Osteocyte (in vitro differentiated cells): ENCODE measurements around the gene PRDM16. TPM values are rescaled to one million over a fixed set of nuclear protein-coding genes. Genes with fewer than 3 reads are reported as not detected.

Source experiments
- DNase-seq: peaks from one replicate; pipeline ENCODE4 v3.0.0; 2021; ENCODE audit warnings: mixed read lengths; ENCODE audit not compliant: unreplicated experiment; ENCODE audit errors: extremely low spot score
- H3K27ac Mint-ChIP-seq: one replicate; pipeline ENCODE4 v1.8.0; 2021; ENCODE audit warnings: mild to moderate bottlenecking, mixed read lengths; ENCODE audit not compliant: unreplicated experiment
- H3K27me3 Mint-ChIP-seq: one replicate; pipeline ENCODE4 v1.8.0; 2021; ENCODE audit warnings: mixed read lengths; ENCODE audit not compliant: unreplicated experiment
- H3K36me3 Mint-ChIP-seq: one replicate; pipeline ENCODE4 v1.8.0; 2021; ENCODE audit warnings: mixed read lengths; ENCODE audit not compliant: unreplicated experiment
- H3K4me1 Mint-ChIP-seq: one replicate; pipeline ENCODE4 v1.8.0; 2021; ENCODE audit warnings: mixed read lengths; ENCODE audit not compliant: unreplicated experiment
- H3K4me3 Mint-ChIP-seq: one replicate; pipeline ENCODE4 v1.8.0; 2021; ENCODE audit warnings: mild to moderate bottlenecking, moderate library complexity, mixed read lengths; ENCODE audit not compliant: unreplicated experiment
- H3K9me3 Mint-ChIP-seq: one replicate; pipeline ENCODE4 v1.8.0; 2021; ENCODE audit warnings: mixed read lengths; ENCODE audit not compliant: unreplicated experiment
- total RNA-seq: library from RNA; stranded (reverse); gene quantifications from 2 replicates; pipeline ENCODE4 v1.2.1, GENCODE V29; 2021
- TF ChIP-seq, protein P1 (sequence below): fragments of 200-600 bp; sonication (generic); IDR thresholded peaks from 2 replicates; pipeline ENCODE4 v1.5.0; 2021; ENCODE audit warnings: antibody characterized with exemption, mild to moderate bottlenecking, moderate library complexity

The PRDM16 gene
- total RNA-seq, 1 donor from 2014 or later: 7.1 TPM

GRCh38 chr1:3434406-3435110, 365.6 kb downstream of the PRDM16 start:
- TF ChIP-seq, protein P1, sequence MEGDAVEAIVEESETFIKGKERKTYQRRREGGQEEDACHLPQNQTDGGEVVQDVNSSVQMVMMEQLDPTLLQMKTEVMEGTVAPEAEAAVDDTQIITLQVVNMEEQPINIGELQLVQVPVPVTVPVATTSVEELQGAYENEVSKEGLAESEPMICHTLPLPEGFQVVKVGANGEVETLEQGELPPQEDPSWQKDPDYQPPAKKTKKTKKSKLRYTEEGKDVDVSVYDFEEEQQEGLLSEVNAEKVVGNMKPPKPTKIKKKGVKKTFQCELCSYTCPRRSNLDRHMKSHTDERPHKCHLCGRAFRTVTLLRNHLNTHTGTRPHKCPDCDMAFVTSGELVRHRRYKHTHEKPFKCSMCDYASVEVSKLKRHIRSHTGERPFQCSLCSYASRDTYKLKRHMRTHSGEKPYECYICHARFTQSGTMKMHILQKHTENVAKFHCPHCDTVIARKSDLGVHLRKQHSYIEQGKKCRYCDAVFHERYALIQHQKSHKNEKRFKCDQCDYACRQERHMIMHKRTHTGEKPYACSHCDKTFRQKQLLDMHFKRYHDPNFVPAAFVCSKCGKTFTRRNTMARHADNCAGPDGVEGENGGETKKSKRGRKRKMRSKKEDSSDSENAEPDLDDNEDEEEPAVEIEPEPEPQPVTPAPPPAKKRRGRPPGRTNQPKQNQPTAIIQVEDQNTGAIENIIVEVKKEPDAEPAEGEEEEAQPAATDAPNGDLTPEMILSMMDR: no peak
- Mint-ChIP-seq H3K9me3 (peaks cover 3% of the 10 kb centered on the region), H3K27me3 (no peaks in the 10 kb centered on the region), H3K36me3 (no peaks in the 10 kb centered on the region), H3K4me1 (peaks cover 3% of the 10 kb centered on the region), H3K4me3 (no peak overlapping the region), H3K27ac (no peak overlapping the region)
- DNase-seq: no peak

DNA sequence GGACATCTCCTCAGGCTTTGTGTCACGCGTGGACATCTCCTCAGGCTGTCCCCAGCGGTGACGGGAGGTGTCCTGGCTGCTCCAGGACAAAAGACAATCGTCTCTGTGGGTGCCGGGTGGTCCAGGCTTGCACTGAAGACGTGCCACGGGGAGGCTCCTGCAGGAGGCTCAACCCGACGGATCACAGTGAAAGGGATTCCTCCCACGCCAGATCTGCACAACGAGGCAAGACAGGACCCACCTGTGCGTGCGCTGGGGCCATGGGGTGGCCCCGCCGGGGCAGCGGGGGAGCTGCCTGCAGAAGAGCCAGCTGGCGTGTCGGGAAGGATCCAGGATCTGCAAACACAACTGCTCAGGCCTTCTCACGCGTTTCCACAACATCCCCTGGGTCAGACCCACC, 366.7 kb downstream of the PRDM16 start:
- DNase-seq: no peak
- Mint-ChIP-seq H3K36me3 (no peaks in the 10 kb centered on the region), H3K27me3 (peaks cover 2% of the 10 kb centered on the region), H3K9me3 (peaks cover 3% of the 10 kb centered on the region), H3K4me1 (peaks cover 3% of the 10 kb centered on the region), H3K4me3 (no peak overlapping the region), H3K27ac (no peak overlapping the region)
- TF ChIP-seq, protein P1: no peak

GRCh38 chr1:3436451-3436850, 367.4 kb downstream of the PRDM16 start:
- TF ChIP-seq, protein P1: no peak
- no peak overlapping the region for H3K4me3 Mint-ChIP-seq
- no peak overlapping the region for H3K27ac Mint-ChIP-seq
- peaks cover 3% of the 10 kb centered on the region for H3K4me1 Mint-ChIP-seq
- H3K36me3 Mint-ChIP-seq: no peaks in the 10 kb centered on the region
- no peak for DNase-seq
- peaks cover 3% of the 10 kb centered on the region for H3K9me3 Mint-ChIP-seq
- peaks cover 6% of the 10 kb centered on the region for H3K27me3 Mint-ChIP-seq

GRCh38 chr1:3436901-3437300, 367.9 kb downstream of the PRDM16 start:
- Mint-ChIP-seq H3K27me3 (peaks cover 11% of the 10 kb centered on the region), H3K4me1 (peaks cover 3% of the 10 kb centered on the region), H3K9me3 (peaks cover 3% of the 10 kb centered on the region), H3K27ac (no peak overlapping the region), H3K4me3 (no peak overlapping the region), H3K36me3 (no peaks in the 10 kb centered on the region)
- DNase-seq: no peak
- TF ChIP-seq, protein P1: no peak

- TF ChIP-seq, protein P1: no peak
- no peak overlapping the region for H3K27ac Mint-ChIP-seq
- peaks cover 3% of the 10 kb centered on the region for H3K9me3 Mint-ChIP-seq
- H3K4me3 Mint-ChIP-seq: no peak overlapping the region
- DNase-seq: no peak
- no peaks in the 10 kb centered on the region for H3K36me3 Mint-ChIP-seq
- no peaks in the 10 kb centered on the region for H3K4me1 Mint-ChIP-seq
- H3K27me3 Mint-ChIP-seq: peaks cover 23% of the 10 kb centered on the region
These were observed 369.7 kb downstream of the PRDM16 start for GRCh38 chr1:3438661-3439180.
